K562 (cell line): ENCODE measurements around the gene ZCCHC24. TPM values are rescaled to one million over a fixed set of nuclear protein-coding genes. Genes with fewer than 3 reads are reported as not detected.

Experiments
- BCLAF1 ChIP-seq, 2 experiments: fragments of 450-650 bp in 1 of 2; IDR thresholded peaks; 2 replicates each; pipeline ENCODE4 v1.6.1; 2011 to 2017; ENCODE audit warnings: low read depth in 2 of 2, antibody characterized with exemption in 1 of 2, borderline replicate concordance in 1 of 2, low read length in 1 of 2, mild to moderate bottlenecking in 1 of 2, mixed read lengths in 1 of 2; ENCODE audit not compliant: control insufficient read depth in 1 of 2
- CBX8 ChIP-seq: fragments of 200-600 bp; sonication (generic); IDR thresholded peaks from 2 replicates; pipeline ENCODE4 v1.6.1; 2012; ENCODE audit warnings: borderline replicate concordance, mixed run types, low read depth, mild to moderate bottlenecking, moderate library complexity, mixed read lengths, low read length, control low read depth, inconsistent platforms; ENCODE audit not compliant: poor library complexity, severe bottlenecking; ENCODE audit errors: extremely low read depth
- COPS2 ChIP-seq: fragments of 450-650 bp; conservative IDR thresholded peaks from 2 replicates; pipeline ENCODE4 v1.6.1; 2016; ENCODE audit warnings: mild to moderate bottlenecking, moderate library complexity
- DEAF1 ChIP-seq: fragments of 450-650 bp; formaldehyde crosslinking; IDR thresholded peaks from 2 replicates; pipeline ENCODE4 v1.4.0; 2020; ENCODE audit warnings: mild to moderate bottlenecking, moderate library complexity
- KLF1 ChIP-seq: fragments of 450-650 bp; IDR thresholded peaks from 2 replicates; pipeline ENCODE4 v1.6.1; 2016; ENCODE audit warnings: missing genetic modification characterization, missing compliant biosample characterization
- KLF16 ChIP-seq: IDR thresholded peaks from 2 replicates; pipeline ENCODE4 v1.6.1; 2016; ENCODE audit warnings: antibody characterized with exemption
- NELFE ChIP-seq: IDR thresholded peaks from 2 replicates; pipeline ENCODE4 v1.6.1; 2011; ENCODE audit warnings: mild to moderate bottlenecking; ENCODE audit not compliant: insufficient read depth, insufficient read length
- NR2C1 ChIP-seq, 2 experiments: fragments of 450-650 bp; IDR thresholded peaks; 2 replicates each; pipeline ENCODE4 v1.6.1; 2017; ENCODE audit warnings: mild to moderate bottlenecking in 2 of 2, antibody characterized with exemption in 1 of 2, inconsistent platforms in 1 of 2, missing compliant biosample characterization in 1 of 2, missing genetic modification characterization in 1 of 2
- SMAD4 ChIP-seq: fragments of 250-450 bp; sonication (Bioruptor Pico); conservative IDR thresholded peaks from 2 replicates; pipeline ENCODE4 v1.8.0; 2021; ENCODE audit warnings: inconsistent platforms, mild to moderate bottlenecking, moderate library complexity
- SREBF1 ChIP-seq: fragments of 150-350 bp; IDR thresholded peaks from 2 replicates; pipeline ENCODE4 v1.6.1; 2014; ENCODE audit warnings: antibody characterized with exemption, low read depth, low read length, borderline replicate concordance
- TSC22D4 ChIP-seq: fragments of 450-650 bp; IDR thresholded peaks from 2 replicates; pipeline ENCODE4 v1.6.1; 2016; ENCODE audit warnings: missing genetic modification characterization, missing biosample characterization, control low read depth
- XRCC3 ChIP-seq: fragments of 450-650 bp; IDR thresholded peaks from 2 replicates; pipeline ENCODE4 v1.6.1; 2017; ENCODE audit warnings: mild to moderate bottlenecking, moderate library complexity
- ZNF408 ChIP-seq: fragments of 250-450 bp; sonication (Bioruptor Pico); IDR thresholded peaks from 2 replicates; pipeline ENCODE4 v1.4.0; 2020; ENCODE audit warnings: low read depth, mild to moderate bottlenecking, moderate library complexity
- ZSCAN32 ChIP-seq: fragments of 450-650 bp; formaldehyde crosslinking; IDR thresholded peaks from 2 replicates; pipeline ENCODE4 v1.4.0; 2020; ENCODE audit warnings: mild to moderate bottlenecking, moderate library complexity
- polyA plus RNA-seq, 8 experiments: library from polyadenylated mRNA; depleted of rRNA in 4 of 8; stranded (reverse) in 5 of 8; unstranded in 3 of 8; fragments of >200 nt; fragmentation: Nextera tagmentation in 2 of 8; fragmentation: Illumina TruSeq in 1 of 8; extraction: Ambion mirVana in 2 of 8; extraction: Trizol in 1 of 8; gene quantifications; 2 replicates each; pipeline versions ENCODE4 v1.2.1 to v1.2.3, GENCODE V29; 2011 to 2014; ENCODE audit warnings: inconsistent platforms in 1 of 8, missing spikeins in 1 of 8
- total RNA-seq, 7 experiments: library from RNA; depleted of rRNA in 6 of 7; stranded (reverse); fragments of >200 nt in 6 of 7; fragmentation: Illumina TruSeq in 2 of 7; extraction: Trizol in 2 of 7; gene quantifications; 2 replicates each; pipeline versions ENCODE4 v1.2.1 to v1.2.3, GENCODE V29; 2011 to 2021; ENCODE audit warnings: low replicate concordance in 1 of 7
- TF ChIP-seq, protein P1 (sequence below): fragments of 250-450 bp; sonication (Bioruptor Pico); IDR thresholded peaks from 2 replicates; pipeline ENCODE4 v1.4.0; 2020; ENCODE audit warnings: mild to moderate bottlenecking
- TF ChIP-seq, protein P2 (sequence below): fragments of 250-450 bp; sonication (Bioruptor Pico); IDR thresholded peaks from 2 replicates; pipeline ENCODE4 v1.4.0; 2020

Gene ZCCHC24
- total and polyA plus RNA-seq, 9 of the 15 experiments (the other 6 are each of a cell fraction or from before 2014, with no cell fraction given): 0.84 to 11.0 (median 4.6) TPM

DNA sequence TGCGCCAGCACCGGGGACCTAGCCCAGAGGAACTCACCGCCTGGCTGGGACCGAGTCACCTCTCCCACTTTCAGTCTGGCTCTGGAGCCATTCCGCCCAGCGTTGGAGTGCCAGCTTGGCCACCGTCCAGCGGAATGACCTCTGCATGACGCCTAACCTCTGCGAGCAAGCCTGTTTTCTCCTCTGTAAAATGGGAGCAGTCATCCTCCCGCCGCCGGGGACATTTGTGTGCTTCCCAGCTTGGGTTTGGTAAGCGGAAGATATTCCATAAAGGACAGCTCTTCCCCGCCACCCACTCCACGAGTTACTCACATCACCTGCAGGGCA, 1.3 kb upstream of the ZCCHC24 start (continued):
- TF ChIP-seq NR2C1 (IDR thresholded peaks at IDR 0.05) (no peak), NR2C1 (tag; IDR thresholded peaks at IDR 0.05) (peak; percentile 27; the same call in 1 of the 2 replicates), BCLAF1 (IDR thresholded peaks at IDR 0.05; ENCODE audit: borderline replicate concordance in 1 of 2, control insufficient read depth in 1 of 2, low read depth in 2 of 2, low read length in 1 of 2) (no peak), KLF1 (tag) (no peak), COPS2 (no peak), KLF16 (no peak), SREBF1 (no peak), CBX8 (no peak), NELFE (no peak), ZSCAN32 (CRISPR knock-in tag) (no peak), XRCC3 (no peak), SMAD4 (CRISPR knock-in tag) (no peak; the same call in 1 of the 2 replicates), TSC22D4 (tag) (no peak), ZNF408 (CRISPR knock-in tag) (no peak), DEAF1 (CRISPR knock-in tag) (no peak)
- TF ChIP-seq, protein P1, sequence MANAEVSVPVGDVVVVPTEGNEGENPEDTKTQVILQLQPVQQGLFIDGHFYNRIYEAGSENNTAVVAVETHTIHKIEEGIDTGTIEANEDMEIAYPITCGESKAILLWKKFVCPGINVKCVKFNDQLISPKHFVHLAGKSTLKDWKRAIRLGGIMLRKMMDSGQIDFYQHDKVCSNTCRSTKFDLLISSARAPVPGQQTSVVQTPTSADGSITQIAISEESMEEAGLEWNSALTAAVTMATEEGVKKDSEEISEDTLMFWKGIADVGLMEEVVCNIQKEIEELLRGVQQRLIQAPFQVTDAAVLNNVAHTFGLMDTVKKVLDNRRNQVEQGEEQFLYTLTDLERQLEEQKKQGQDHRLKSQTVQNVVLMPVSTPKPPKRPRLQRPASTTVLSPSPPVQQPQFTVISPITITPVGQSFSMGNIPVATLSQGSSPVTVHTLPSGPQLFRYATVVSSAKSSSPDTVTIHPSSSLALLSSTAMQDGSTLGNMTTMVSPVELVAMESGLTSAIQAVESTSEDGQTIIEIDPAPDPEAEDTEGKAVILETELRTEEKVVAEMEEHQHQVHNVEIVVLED (CRISPR knock-in tag): no peak
- TF ChIP-seq, protein P2, sequence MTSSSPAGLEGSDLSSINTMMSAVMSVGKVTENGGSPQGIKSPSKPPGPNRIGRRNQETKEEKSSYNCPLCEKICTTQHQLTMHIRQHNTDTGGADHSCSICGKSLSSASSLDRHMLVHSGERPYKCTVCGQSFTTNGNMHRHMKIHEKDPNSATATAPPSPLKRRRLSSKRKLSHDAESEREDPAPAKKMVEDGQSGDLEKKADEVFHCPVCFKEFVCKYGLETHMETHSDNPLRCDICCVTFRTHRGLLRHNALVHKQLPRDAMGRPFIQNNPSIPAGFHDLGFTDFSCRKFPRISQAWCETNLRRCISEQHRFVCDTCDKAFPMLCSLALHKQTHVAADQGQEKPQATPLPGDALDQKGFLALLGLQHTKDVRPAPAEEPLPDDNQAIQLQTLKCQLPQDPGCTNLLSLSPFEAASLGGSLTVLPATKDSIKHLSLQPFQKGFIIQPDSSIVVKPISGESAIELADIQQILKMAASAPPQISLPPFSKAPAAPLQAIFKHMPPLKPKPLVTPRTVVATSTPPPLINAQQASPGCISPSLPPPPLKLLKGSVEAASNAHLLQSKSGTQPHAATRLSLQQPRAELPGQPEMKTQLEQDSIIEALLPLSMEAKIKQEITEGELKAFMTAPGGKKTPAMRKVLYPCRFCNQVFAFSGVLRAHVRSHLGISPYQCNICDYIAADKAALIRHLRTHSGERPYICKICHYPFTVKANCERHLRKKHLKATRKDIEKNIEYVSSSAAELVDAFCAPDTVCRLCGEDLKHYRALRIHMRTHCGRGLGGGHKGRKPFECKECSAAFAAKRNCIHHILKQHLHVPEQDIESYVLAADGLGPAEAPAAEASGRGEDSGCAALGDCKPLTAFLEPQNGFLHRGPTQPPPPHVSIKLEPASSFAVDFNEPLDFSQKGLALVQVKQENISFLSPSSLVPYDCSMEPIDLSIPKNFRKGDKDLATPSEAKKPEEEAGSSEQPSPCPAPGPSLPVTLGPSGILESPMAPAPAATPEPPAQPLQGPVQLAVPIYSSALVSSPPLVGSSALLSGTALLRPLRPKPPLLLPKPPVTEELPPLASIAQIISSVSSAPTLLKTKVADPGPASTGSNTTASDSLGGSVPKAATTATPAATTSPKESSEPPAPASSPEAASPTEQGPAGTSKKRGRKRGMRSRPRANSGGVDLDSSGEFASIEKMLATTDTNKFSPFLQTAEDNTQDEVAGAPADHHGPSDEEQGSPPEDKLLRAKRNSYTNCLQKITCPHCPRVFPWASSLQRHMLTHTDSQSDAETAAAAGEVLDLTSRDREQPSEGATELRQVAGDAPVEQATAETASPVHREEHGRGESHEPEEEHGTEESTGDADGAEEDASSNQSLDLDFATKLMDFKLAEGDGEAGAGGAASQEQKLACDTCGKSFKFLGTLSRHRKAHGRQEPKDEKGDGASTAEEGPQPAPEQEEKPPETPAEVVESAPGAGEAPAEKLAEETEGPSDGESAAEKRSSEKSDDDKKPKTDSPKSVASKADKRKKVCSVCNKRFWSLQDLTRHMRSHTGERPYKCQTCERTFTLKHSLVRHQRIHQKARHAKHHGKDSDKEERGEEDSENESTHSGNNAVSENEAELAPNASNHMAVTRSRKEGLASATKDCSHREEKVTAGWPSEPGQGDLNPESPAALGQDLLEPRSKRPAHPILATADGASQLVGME (CRISPR knock-in tag): no peak
